Dedifferentiated amniotic fluid mesenchymal stem cell (primary cell): ENCODE measurements around the gene CYB5B.

Experiments
- DNase-seq: peaks from one replicate; pipeline ENCODE4 v3.0.0-alpha.2; 2016; ENCODE audit errors: extremely low spot score

Gene CYB5B

GRCh38 chr16:69485816-69486215 lies 61.4 kb downstream of the CYB5B start:
- no peak for DNase-seq

GRCh38 chr16:69486272-69486671 lies 61.9 kb downstream of the CYB5B start:
- DNase-seq = no peak

GRCh38 chr16:69486724-69487123 lies 62.3 kb downstream of the CYB5B start:
- DNase-seq = no peak

GRCh38 chr16:69490707-69491324 lies 66.4 kb downstream of the CYB5B start:
- DNase-seq = no peak

GRCh38 chr16:69494991-69495392 lies 70.6 kb downstream of the CYB5B start:
- DNase-seq = no peak

GRCh38 chr16:69495821-69496220 lies 71.4 kb downstream of the CYB5B start:
- no peak for DNase-seq

GRCh38 chr16:69496376-69496775 lies 72.0 kb downstream of the CYB5B start:
- DNase-seq = no peak

- no peak for DNase-seq
Observed at GRCh38 chr16:69496896-69497295, 72.5 kb downstream of the CYB5B start.

GRCh38 chr16:69497876-69498596 lies 73.6 kb downstream of the CYB5B start:
- DNase-seq = no peak

- no peak for DNase-seq
Observed at GRCh38 chr16:69498926-69499325, 74.5 kb downstream of the CYB5B start.

- no peak for DNase-seq
Observed at GRCh38 chr16:69499541-69500230, 75.3 kb downstream of the CYB5B start.

- DNase-seq = no peak
Observed at GRCh38 chr16:69500496-69500895, 76.1 kb downstream of the CYB5B start.

- no peak for DNase-seq
Observed at GRCh38 chr16:69501956-69502745, 77.7 kb downstream of the CYB5B start.

- DNase-seq = no peak
Observed at GRCh38 chr16:69503244-69503643, 78.8 kb downstream of the CYB5B start.

- DNase-seq = no peak
Observed at GRCh38 chr16:69508033-69508755, 83.8 kb downstream of the CYB5B start.

GRCh38 chr16:69509125-69509524 lies 84.7 kb downstream of the CYB5B start:
- no peak for DNase-seq

GRCh38 chr16:69511651-69512050 lies 87.2 kb downstream of the CYB5B start:
- DNase-seq = no peak

- no peak for DNase-seq
Observed at GRCh38 chr16:69513180-69513966, 89.0 kb downstream of the CYB5B start.

- DNase-seq = no peak
Observed at GRCh38 chr16:69514356-69514755, 89.9 kb downstream of the CYB5B start.
